Activated T-cell treated with anti-CD3 and anti-CD28 coated beads, Interleukin-2, amount 50 U/mL, for 72 hours (primary cell): ENCODE data around the gene WNT2. TPM values are rescaled to one million over a fixed set of nuclear protein-coding genes. Genes with fewer than 3 reads are reported as not detected.

Experiments
- ATAC-seq, 2 donors: fragments of 150-1000 bp; cut with Tn5 transposase; replicated peaks in 1 of 2; 2 replicates each; pipeline ENCODE4 v1.10.0; 2021; ENCODE audit warnings: moderate library complexity in 2 of 2, mild to moderate bottlenecking in 1 of 2
- DNase-seq, 2 donors: peaks; one replicate each; pipeline ENCODE4 v3.0.0; 2021 to 2022; ENCODE audit warnings: mixed read lengths in 1 of 2
- H3K27ac Mint-ChIP-seq: one replicate; pipeline ENCODE4 v1.8.0; 2022; ENCODE audit warnings: mild to moderate bottlenecking, moderate library complexity, mixed read lengths
- H3K27me3 Mint-ChIP-seq: one replicate; pipeline ENCODE4 v1.8.0; 2022; ENCODE audit warnings: low read depth, mixed read lengths
- H3K36me3 Mint-ChIP-seq, 2 donors: one replicate each; pipeline ENCODE4 v1.8.0; 2022; ENCODE audit warnings: mixed read lengths in 2 of 2, mild to moderate bottlenecking in 1 of 2; ENCODE audit not compliant: insufficient read depth in 2 of 2
- H3K4me1 Mint-ChIP-seq: one replicate; pipeline ENCODE4 v1.8.0; 2022; ENCODE audit warnings: low read depth, mixed read lengths
- H3K4me3 Mint-ChIP-seq, 2 donors: one replicate each; pipeline ENCODE4 v1.8.0; 2022; ENCODE audit warnings: mild to moderate bottlenecking in 2 of 2, mixed read lengths in 2 of 2, moderate library complexity in 2 of 2
- H3K9me3 Mint-ChIP-seq, 2 donors: one replicate each; pipeline ENCODE4 v1.8.0; 2022; ENCODE audit warnings: mixed read lengths in 2 of 2
- total RNA-seq, 2 donors: library from RNA; stranded (reverse); gene quantifications; one replicate each; pipeline ENCODE4 v1.2.3, GENCODE V29; 2022

The WNT2 gene
- total RNA-seq, 2 donors from 2014 or later, result not detected

DNA sequence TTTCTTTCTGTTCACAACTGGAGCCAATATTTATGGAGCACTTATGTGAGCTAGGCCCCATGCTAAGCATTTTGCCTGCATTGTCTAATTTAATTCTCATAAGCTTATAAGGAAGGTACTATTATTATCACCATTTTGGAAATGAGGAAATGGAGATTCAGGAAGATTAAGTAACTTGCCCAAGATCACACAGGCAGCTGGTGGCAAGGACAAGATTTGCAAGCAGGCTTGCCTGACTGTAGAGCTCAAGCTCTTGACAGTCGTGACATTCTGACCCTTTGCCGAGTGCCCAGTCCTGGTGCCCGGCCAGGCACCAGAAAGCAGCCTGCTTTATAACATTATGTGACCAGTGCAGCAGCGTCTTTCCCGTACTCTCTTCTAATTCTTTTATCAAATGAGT, 38.2 kb downstream of the WNT2 start:
- Mint-ChIP-seq H3K4me1 (no peaks in the 10 kb centered on the region), H3K9me3 (no peaks in the 10 kb centered on the region), H3K36me3 (no peaks in the 10 kb centered on the region), H3K27ac (no peak overlapping the region), H3K27me3 (peaks cover 23% of the 10 kb centered on the region), H3K4me3 (no peak overlapping the region)
- ATAC-seq, result no peak
- no peak for DNase-seq

DNA sequence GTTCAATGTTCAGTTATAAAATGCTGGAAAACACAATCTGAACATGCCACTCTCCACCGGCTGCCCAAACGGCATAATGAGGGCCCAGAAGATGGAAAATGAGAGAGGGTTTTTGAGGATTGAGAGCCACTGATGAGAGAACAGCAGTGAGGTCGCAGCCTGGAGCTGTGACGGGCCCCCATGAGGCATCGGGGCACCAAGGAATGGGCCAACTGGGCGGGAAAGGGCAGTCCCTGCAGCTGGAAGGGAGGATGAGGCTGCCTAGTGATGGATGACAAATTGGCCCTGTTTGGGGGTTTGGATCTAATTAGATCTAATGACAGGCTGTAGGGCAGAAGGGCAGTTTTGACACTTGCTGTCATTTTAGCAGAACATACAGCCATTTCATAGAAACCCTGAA, 39.1 kb downstream of the WNT2 start:
- Mint-ChIP-seq H3K4me3 (no peak overlapping the region), H3K4me1 (no peaks in the 10 kb centered on the region), H3K36me3 (no peaks in the 10 kb centered on the region), H3K9me3 (no peaks in the 10 kb centered on the region), H3K27me3 (peaks cover 25% of the 10 kb centered on the region), H3K27ac (no peak overlapping the region)
- no peak for ATAC-seq
- DNase-seq, result no peak

DNA sequence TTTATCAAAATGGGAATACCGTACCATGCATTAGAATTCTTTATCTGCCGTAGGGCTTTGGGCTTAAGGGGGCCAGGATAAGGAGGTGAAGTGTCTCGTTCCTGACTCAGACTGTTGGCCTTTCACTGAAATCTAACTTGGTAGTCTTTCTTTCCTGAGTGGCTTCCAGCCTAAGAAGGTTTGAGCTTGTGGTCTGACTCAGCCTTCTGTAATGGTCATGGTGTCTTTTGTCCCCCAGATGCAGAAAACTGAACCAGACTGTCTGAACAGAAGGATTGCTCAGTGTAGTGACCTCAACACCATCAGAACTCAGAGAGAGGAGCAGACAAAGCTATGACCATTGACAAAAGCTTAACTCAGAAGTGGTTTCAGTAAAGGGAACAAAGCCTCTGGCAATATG, 39.5 kb downstream of the WNT2 start:
- no peak overlapping the region for H3K27ac Mint-ChIP-seq
- H3K27me3 Mint-ChIP-seq, result peaks cover 25% of the 10 kb centered on the region
- H3K9me3 Mint-ChIP-seq, result no peaks in the 10 kb centered on the region
- H3K4me3 Mint-ChIP-seq, result no peak overlapping the region
- H3K4me1 Mint-ChIP-seq, result no peaks in the 10 kb centered on the region
- H3K36me3 Mint-ChIP-seq, result no peaks in the 10 kb centered on the region
- ATAC-seq (no peak), DNase-seq (no peak)

DNA sequence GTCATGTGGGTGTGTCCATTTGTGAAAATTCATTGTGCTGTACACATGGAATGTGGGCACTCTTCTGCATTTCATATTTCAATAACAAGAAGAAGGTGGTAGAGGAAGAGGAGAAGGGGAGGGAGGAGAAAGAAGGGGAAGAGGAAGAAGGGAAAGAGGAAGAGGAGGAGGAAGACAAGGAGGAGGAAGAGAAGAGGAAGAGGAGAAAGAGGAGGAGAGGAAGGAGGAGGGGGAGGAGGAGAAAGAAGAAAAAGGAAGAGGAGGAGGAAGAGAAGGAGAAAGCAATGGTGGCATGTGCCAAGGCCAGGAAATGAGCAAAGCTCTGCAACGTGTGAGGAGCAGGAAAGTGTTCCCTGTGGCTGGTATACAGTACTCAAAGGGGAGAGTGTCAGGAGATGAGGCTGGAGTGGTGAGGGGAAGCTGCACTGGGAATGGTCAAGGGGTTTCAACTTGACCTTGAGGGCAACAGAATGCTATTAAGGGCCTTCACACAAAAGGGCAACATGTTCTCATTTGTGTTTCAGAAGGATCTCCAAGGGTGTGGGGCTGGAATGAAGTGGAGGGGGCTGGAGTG, 40.5 kb downstream of the WNT2 start:
- H3K36me3 Mint-ChIP-seq, result no peaks in the 10 kb centered on the region
- peaks cover 25% of the 10 kb centered on the region for H3K27me3 Mint-ChIP-seq
- ATAC-seq (no peak), DNase-seq (no peak)
- no peaks in the 10 kb centered on the region for H3K4me1 Mint-ChIP-seq
- no peak overlapping the region for H3K27ac Mint-ChIP-seq
- H3K9me3 Mint-ChIP-seq, result no peaks in the 10 kb centered on the region
- H3K4me3 Mint-ChIP-seq, result no peak overlapping the region

DNA sequence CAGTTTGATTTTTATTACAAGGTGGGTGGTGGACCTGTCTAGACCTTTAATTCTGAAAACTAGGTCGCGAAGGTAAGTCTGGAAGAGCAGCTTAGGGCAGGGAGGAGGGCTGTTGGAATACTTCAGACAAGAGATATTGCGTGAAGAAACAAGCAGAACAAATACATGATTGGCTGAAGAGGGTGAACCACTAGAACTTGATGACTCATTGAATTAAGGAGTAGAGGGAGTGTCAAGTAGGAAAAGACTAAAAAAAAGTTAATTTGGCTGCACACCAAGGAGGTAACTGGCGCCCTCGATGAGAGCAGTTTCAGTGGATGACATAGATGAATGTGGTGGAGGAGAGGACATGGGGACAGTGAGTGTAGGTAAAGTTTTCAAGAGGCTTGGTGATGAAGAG, 41.3 kb downstream of the WNT2 start:
- ATAC-seq (no peak), DNase-seq (no peak)
- no peak overlapping the region for H3K27ac Mint-ChIP-seq
- H3K4me3 Mint-ChIP-seq, result no peak overlapping the region
- no peaks in the 10 kb centered on the region for H3K36me3 Mint-ChIP-seq
- no peaks in the 10 kb centered on the region for H3K4me1 Mint-ChIP-seq
- H3K27me3 Mint-ChIP-seq, result peaks cover 25% of the 10 kb centered on the region
- H3K9me3 Mint-ChIP-seq, result no peaks in the 10 kb centered on the region

DNA sequence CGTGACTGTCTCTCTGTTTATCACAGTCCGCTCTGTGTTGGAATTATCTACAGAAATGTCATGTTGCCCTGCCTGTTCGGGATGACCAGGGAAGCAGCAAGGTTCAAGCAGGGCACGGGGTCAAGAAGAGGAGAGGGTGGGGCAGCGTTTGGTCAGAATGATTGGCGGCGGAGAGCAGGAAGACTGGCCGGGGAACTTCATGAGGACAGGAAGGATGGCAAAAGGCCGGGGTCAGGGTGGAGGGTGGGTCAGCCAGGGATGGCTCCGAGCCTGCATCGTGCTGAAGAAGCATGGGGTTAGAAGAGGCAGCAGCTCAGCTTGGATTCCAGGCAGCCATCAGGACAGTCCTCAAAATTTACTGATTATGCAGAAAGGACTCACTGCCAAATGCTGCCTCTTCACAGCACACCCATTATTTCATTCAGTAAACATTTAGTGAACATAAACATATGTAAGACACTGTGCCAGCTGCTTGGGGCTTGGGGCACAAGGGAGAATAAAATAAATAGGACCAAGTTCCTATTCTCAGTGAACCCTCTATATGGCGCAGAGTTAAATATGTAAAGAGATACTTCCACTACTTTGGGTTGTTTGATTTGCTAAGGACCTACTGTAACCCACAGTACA, 42.8 kb downstream of the WNT2 start:
- Mint-ChIP-seq H3K27ac (no peak overlapping the region), H3K36me3 (no peaks in the 10 kb centered on the region), H3K27me3 (peaks cover 25% of the 10 kb centered on the region), H3K4me3 (no peak overlapping the region), H3K9me3 (no peaks in the 10 kb centered on the region), H3K4me1 (no peaks in the 10 kb centered on the region)
- ATAC-seq (no peak), DNase-seq (no peak)

DNA sequence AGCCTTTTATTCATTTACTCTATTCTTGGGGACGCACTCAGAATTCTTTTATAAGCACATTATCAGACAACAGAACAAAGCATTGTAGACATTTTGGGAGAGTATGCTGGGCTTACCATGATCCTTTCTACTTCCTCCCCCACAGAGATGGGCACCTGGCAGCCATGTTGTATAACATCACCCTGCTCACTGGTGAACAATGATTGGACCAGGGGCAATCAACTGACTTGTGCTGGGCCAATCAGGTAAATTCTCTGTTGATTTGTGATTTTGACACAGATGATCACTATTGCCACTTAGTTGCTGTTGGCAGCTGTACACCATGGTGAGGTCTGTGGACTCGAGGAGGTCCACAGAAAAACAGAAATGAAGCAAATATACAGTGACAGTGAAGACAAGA, 43.7 kb downstream of the WNT2 start:
- ATAC-seq (no peak), DNase-seq (no peak)
- Mint-ChIP-seq H3K36me3 (no peaks in the 10 kb centered on the region), H3K4me3 (no peak overlapping the region), H3K4me1 (no peaks in the 10 kb centered on the region), H3K27me3 (peaks cover 25% of the 10 kb centered on the region), H3K9me3 (no peaks in the 10 kb centered on the region), H3K27ac (no peak overlapping the region)

DNA sequence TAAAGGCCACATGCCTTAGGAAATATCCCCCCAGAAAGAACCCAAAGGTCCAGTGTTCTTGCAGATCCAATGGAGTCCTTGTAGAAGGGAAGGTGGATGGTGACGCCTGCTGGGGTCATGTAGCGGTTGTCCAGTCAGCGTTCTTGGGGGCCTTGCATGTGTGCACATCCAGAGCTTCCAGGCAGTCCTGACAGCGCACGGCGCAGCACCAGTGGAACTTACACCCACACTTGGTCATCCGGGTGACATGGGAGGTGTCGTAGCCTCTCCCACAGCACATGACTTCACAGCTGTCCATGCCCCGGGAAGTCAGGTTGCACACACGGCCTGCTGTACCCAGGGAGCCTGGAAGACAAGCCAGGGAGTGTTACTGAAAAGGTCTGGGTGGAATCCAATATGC, 44.8 kb downstream of the WNT2 start:
- H3K36me3 Mint-ChIP-seq, result no peaks in the 10 kb centered on the region

DNA sequence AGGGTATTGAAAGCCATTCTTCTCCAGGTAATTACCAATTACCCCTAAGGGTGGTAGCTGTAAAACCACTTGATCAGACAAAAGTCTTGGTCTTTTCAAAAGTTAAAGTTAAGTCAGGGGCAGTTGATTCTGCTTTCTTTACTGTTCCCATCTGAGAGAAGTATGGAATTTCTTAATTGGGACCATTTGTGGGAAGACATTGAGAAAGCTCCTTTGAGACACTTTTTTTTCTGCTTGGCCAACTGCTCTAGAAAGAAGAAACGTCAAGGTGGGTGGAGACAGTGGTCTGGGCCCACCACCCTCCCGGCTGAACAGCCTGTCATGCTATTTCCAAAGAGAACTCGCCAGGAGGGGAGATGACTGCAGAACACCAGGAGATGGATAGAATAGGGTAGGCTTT, 45.3 kb downstream of the WNT2 start:
- H3K36me3 Mint-ChIP-seq, result no peaks in the 10 kb centered on the region
- H3K4me3 Mint-ChIP-seq, result no peak overlapping the region
- DNase-seq (no peak), ATAC-seq (no peak)
- no peaks in the 10 kb centered on the region for H3K9me3 Mint-ChIP-seq
- H3K4me1 Mint-ChIP-seq, result no peaks in the 10 kb centered on the region
- H3K27me3 Mint-ChIP-seq, result peaks cover 32% of the 10 kb centered on the region
- no peak overlapping the region for H3K27ac Mint-ChIP-seq

More for the DNA sequence above, 44.8 kb downstream of the WNT2 start:
- no peaks in the 10 kb centered on the region for H3K9me3 Mint-ChIP-seq
- H3K27ac Mint-ChIP-seq, result no peak overlapping the region
- no peak for ATAC-seq
- H3K4me3 Mint-ChIP-seq, result no peak overlapping the region
- H3K27me3 Mint-ChIP-seq, result peaks cover 32% of the 10 kb centered on the region
- no peaks in the 10 kb centered on the region for H3K4me1 Mint-ChIP-seq
- no peak for DNase-seq

DNA sequence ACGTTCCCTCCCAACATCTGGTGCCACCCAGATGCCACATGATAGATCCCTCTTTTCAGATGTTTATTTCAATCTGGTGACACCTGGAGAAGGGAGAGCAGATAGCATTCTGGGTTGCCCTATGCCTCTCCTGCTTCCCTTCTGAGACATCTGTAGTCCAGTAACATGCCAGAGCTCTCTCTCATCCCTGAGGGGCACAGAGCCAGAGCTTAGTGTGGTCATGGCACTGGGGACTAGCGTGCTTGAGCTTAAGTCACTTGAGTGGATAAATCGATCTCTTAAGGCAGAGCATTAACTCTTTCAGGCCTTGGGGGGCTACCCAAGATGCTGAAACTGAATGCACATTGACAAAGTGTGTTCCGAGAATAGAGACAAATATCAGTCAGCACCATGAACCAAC, 47.9 kb downstream of the WNT2 start:
- Mint-ChIP-seq H3K36me3 (no peaks in the 10 kb centered on the region), H3K4me3 (no peak overlapping the region), H3K27ac (no peak overlapping the region), H3K9me3 (peaks cover 0 to 5% of the 10 kb centered on the region in 2 donors), H3K27me3 (peaks cover 36% of the 10 kb centered on the region), H3K4me1 (peaks cover 2% of the 10 kb centered on the region)
- DNase-seq (no peak), ATAC-seq (no peak)

DNA sequence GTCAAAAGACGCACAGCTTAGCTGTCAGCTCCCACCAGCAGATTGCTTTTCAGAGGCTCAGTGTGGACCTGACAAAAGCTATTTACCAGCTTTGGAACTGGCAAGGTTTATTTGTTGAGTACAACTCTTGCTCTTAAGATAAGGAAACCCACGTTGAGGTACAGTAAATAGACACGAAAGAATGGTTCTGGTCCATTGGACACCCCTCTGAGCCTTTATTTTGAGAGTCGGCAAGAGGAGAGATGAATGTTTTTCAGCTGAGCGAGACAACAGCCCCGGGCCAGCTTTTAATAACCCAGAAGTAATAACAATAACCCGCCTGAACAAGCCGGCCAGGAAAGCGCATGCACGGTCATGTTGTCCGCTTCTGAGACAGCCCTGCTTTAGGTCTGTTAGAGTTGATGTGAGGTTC, 49.0 kb downstream of the WNT2 start:
- H3K4me1 Mint-ChIP-seq, result peaks cover 9% of the 10 kb centered on the region
- H3K9me3 Mint-ChIP-seq, result peaks cover 0 to 5% of the 10 kb centered on the region in 2 donors
- no peak for ATAC-seq

DNA sequence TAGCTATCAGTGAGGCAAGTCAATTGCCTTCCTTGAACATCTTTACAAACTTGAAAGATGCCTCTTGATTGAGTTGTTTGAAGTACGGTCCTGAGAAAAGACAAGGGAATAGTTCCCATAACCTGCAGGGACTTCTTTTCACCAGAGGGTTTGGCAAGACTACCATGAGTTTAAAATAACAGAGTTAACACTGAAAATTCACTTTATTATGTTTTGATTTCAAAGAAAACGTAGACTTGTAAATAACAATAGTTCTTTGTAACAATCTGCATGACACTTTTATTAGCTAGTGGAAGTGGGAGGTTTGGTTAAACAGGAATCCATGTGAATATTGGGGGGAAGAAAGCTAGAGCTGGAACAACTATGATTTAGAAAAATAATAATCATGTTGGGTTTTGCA, 49.5 kb downstream of the WNT2 start:
- peaks cover 33% of the 10 kb centered on the region for H3K27me3 Mint-ChIP-seq
- peaks cover 9% of the 10 kb centered on the region for H3K4me1 Mint-ChIP-seq
- no peak for ATAC-seq

More for the DNA sequence above, 49.0 kb downstream of the WNT2 start:
- Mint-ChIP-seq H3K4me3 (no peak overlapping the region), H3K27me3 (peaks cover 33% of the 10 kb centered on the region), H3K27ac (no peak overlapping the region), H3K36me3 (no peaks in the 10 kb centered on the region)
- no peak for DNase-seq

DNA sequence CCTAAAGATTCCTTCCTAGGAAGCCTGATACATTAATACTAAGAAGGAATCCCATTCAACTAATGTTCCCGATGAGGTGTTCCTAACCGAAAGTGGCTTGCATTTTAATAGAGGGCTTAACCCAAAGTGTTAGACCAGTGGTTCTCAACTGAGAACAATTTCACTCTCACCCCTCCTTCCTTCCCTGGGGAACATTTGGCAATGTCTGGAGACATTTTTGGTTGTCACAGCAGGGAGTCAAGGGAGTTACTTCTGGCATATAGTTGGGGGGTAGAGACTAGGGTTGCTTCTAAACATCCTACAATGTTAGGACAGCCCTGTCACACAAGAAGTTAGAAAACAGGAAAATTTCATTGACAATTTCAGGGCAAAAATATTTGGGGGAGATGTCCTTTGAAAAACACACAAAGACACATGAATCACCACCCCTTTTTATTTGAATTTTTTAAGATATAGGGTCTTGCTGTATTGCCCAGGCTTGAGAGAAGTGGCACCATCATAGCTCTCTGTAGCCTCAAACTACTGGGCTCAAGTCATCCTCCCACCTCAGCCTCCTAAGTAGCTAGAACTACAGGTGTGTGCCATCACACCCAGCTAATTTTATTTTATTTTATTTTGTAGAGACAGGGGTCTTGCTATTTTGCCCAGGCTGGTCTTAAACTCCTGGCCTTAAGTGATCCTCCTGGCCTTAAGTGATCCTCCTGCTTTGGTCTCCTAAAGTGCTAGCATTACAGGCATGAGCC, 50.7 kb downstream of the WNT2 start:
- no peak for DNase-seq
- Mint-ChIP-seq H3K27ac (no peak overlapping the region), H3K36me3 (peaks cover 0 to 2% of the 10 kb centered on the region in 2 donors), H3K27me3 (peaks cover 39% of the 10 kb centered on the region), H3K9me3 (peaks cover 0 to 9% of the 10 kb centered on the region in 2 donors), H3K4me1 (peaks cover 9% of the 10 kb centered on the region), H3K4me3 (no peak overlapping the region)
- no peak for ATAC-seq

More for the DNA sequence above, 49.5 kb downstream of the WNT2 start:
- Mint-ChIP-seq H3K4me3 (no peak overlapping the region), H3K9me3 (peaks cover 0 to 5% of the 10 kb centered on the region in 2 donors), H3K36me3 (no peaks in the 10 kb centered on the region), H3K27ac (no peak overlapping the region)
- DNase-seq, result no peak
